Fibroblast of skin of scalp (primary cell): ENCODE results near the gene PMAIP1.
A peak's percentile ranks its signal among the peaks of the same experiment; 100 is the strongest.

ENCODE experiments used
- DNase-seq: peaks from one replicate; pipeline ENCODE4 v3.0.0-alpha.2; 2013

The PMAIP1 gene

GRCh38 chr18:59915606-59916005 lies 15.8 kb downstream of the PMAIP1 start:
- DNase-seq: peak; percentile 56

GRCh38 chr18:59916746-59917145 lies 16.9 kb downstream of the PMAIP1 start:
- DNase-seq: no peak

- no peak for DNase-seq
Measured at GRCh38 chr18:59917422-59917821, 17.6 kb downstream of the PMAIP1 start.

GRCh38 chr18:59918320-59918755 lies 18.5 kb downstream of the PMAIP1 start:
- no peak for DNase-seq

- DNase-seq: no peak
Measured at GRCh38 chr18:59918997-59919396, 19.2 kb downstream of the PMAIP1 start.

- no peak for DNase-seq
Measured at GRCh38 chr18:59921384-59921891, 21.6 kb downstream of the PMAIP1 start.

- DNase-seq: no peak
Measured at GRCh38 chr18:59923539-59924196, 23.9 kb downstream of the PMAIP1 start.

- DNase-seq: no peak
Measured at GRCh38 chr18:59926131-59926530, 26.3 kb downstream of the PMAIP1 start.

GRCh38 chr18:59927246-59927825 lies 27.5 kb downstream of the PMAIP1 start:
- DNase-seq: no peak

- DNase-seq: no peak
Measured at GRCh38 chr18:59928201-59928600, 28.4 kb downstream of the PMAIP1 start.

- DNase-seq: peak; percentile 60
Measured at GRCh38 chr18:59929621-59930295, 30.0 kb downstream of the PMAIP1 start.

- no peak for DNase-seq
Measured at GRCh38 chr18:59932401-59932800, 32.6 kb downstream of the PMAIP1 start.

GRCh38 chr18:59938676-59939075 lies 38.9 kb downstream of the PMAIP1 start:
- DNase-seq: no peak

GRCh38 chr18:59939127-59939526 lies 39.3 kb downstream of the PMAIP1 start:
- DNase-seq: peak; percentile 55

GRCh38 chr18:59940068-59940467 lies 40.3 kb downstream of the PMAIP1 start:
- DNase-seq: no peak

- no peak for DNase-seq
Measured at GRCh38 chr18:59941331-59941730, 41.5 kb downstream of the PMAIP1 start.

- DNase-seq: no peak
Measured at GRCh38 chr18:59942601-59943000, 42.8 kb downstream of the PMAIP1 start.

- no peak for DNase-seq
Measured at GRCh38 chr18:59945544-59945943, 45.7 kb downstream of the PMAIP1 start.

GRCh38 chr18:59950215-59950944 lies 50.6 kb downstream of the PMAIP1 start:
- DNase-seq: peak; percentile 5

- DNase-seq: no peak
Measured at GRCh38 chr18:59951591-59951990, 51.8 kb downstream of the PMAIP1 start.

GRCh38 chr18:59952283-59953007 lies 52.6 kb downstream of the PMAIP1 start:
- no peak for DNase-seq
